K562 (cell line): Measurements from ENCODE around the gene HPCAL1. TPM values are rescaled to one million over a fixed set of nuclear protein-coding genes. Genes with fewer than 3 reads are reported as not detected.

Source experiments
- ATAC-seq: fragments of 200-7000 bp; cut with Tn5 transposase; 3 replicates; pipeline ENCODE4 v1.9.1; 2020; ENCODE audit warnings: moderate library complexity
- BruUV-seq: library from RNA; stranded (reverse); fragments of 400-500 nt; replicated peaks from 2 replicates; lab custom pipeline; 2021; lab: Mats Ljungman, UMichigan
- CTCF ChIA-PET: fragments of 300-600 bp; formaldehyde crosslinking; extraction: SDS; loops from one replicate; lab custom pipeline; 2021; ENCODE audit warnings: low intra/inter-chr PET ratio; lab: Yijun Ruan, JAX
- POLR2A ChIA-PET: fragments of 300-600, 350-650 bp; sonication (Branson Sonifier 250); formaldehyde crosslinking; extraction: SDS; loops from one replicate; lab custom pipeline; 2021; ENCODE audit warnings: antibody characterized with exemption, inconsistent platforms; lab: Yijun Ruan, JAX
- DNase-seq, 4 experiments: peaks; one replicate each; pipeline versions ENCODE4 v3.0.0 to v3.0.0-alpha.2; 2011 to 2018; ENCODE audit warnings: low spot score in 3 of 4, mixed read lengths in 3 of 4; ENCODE audit errors: extremely low read depth in 1 of 4
- FAIRE-seq: peaks from 2 replicates; lab custom pipeline; 2011; peaks lifted over from hg19 to GRCh38; lab: Jason Lieb, UNC
- H2AFZ ChIP-seq: 2 replicates; pipeline ENCODE4 v1.6.0; 2011; ENCODE audit warnings: low read depth, low read length, control low read depth, inconsistent platforms
- H3K27ac ChIP-seq: fragments of 200-600 bp; 3 replicates; pipeline ENCODE4 v1.8.0; 2011; ENCODE audit warnings: low read depth, mild to moderate bottlenecking, control low read depth, inconsistent platforms, low read length, moderate library complexity, mixed read lengths; ENCODE audit errors: extremely low read depth
- H3K27me3 ChIP-seq, 2 experiments: fragments of 300-600 bp in 1 of 2; 2 replicates in 1 of 2; 3 replicates in 1 of 2; pipeline versions ENCODE4 v1.6.0 to v1.8.0; 2011; ENCODE audit warnings: inconsistent platforms in 2 of 2, low read length in 2 of 2, mild to moderate bottlenecking in 1 of 2, mixed read lengths in 1 of 2, moderate library complexity in 1 of 2; ENCODE audit not compliant: control insufficient read depth in 2 of 2, insufficient read depth in 2 of 2
- H3K36me3 ChIP-seq: fragments of 300-600 bp; 3 replicates; pipeline ENCODE4 v1.8.0; 2011; ENCODE audit warnings: mild to moderate bottlenecking, low read length, inconsistent platforms; ENCODE audit not compliant: control insufficient read depth, insufficient read depth
- H3K4me1 ChIP-seq, 2 experiments: fragments of 200-600 bp in 1 of 2; replicated peaks in 1 of 2; 2 replicates in 1 of 2; 3 replicates in 1 of 2; pipeline versions ENCODE4 v1.5.1 to v1.8.0; 2011; ENCODE audit warnings: inconsistent platforms in 2 of 2, low read length in 2 of 2, mild to moderate bottlenecking in 1 of 2, mixed read lengths in 1 of 2, moderate library complexity in 1 of 2; ENCODE audit not compliant: control insufficient read depth in 2 of 2, insufficient read depth in 2 of 2
- H3K4me2 ChIP-seq: 2 replicates; pipeline ENCODE4 v1.6.1; 2011; ENCODE audit warnings: low read length, control low read depth, inconsistent platforms, mixed read lengths; ENCODE audit not compliant: insufficient read depth
- H3K4me3 ChIP-seq: fragments of 200-600 bp; sonication (generic), shearing (Covaris generic); 2 replicates; pipeline ENCODE4 v1.5.1; 2016; ENCODE audit warnings: control low read depth, inconsistent platforms
- H3K79me2 ChIP-seq: fragments of 200-600 bp; 3 replicates; pipeline ENCODE4 v1.8.0; 2011; ENCODE audit warnings: low read length, inconsistent platforms; ENCODE audit not compliant: control insufficient read depth, insufficient read depth
- H3K9ac ChIP-seq, 2 experiments: 2 replicates each; pipeline versions ENCODE4 v1.6.0 to v1.6.1; 2011; ENCODE audit warnings: low read depth in 2 of 2, low read length in 2 of 2, control low read depth in 1 of 2, inconsistent platforms in 1 of 2, mild to moderate bottlenecking in 1 of 2, mixed read lengths in 1 of 2; ENCODE audit not compliant: insufficient read depth in 1 of 2
- H3K9me1 ChIP-seq: one replicate; pipeline ENCODE4 v1.6.0; 2011; ENCODE audit warnings: inconsistent platforms, mild to moderate bottlenecking, low read length, moderate library complexity; ENCODE audit not compliant: control insufficient read depth, insufficient read depth
- H3K9me3 ChIP-seq: replicated peaks from 2 replicates; pipeline ENCODE4 v1.5.1; 2011; ENCODE audit warnings: low read depth, low read length, inconsistent platforms; ENCODE audit not compliant: control insufficient read depth, insufficient read depth
- H4K20me1 ChIP-seq: replicated peaks from 2 replicates; pipeline ENCODE4 v1.6.1; 2011; ENCODE audit warnings: low read length, inconsistent platforms, mixed read lengths; ENCODE audit not compliant: control insufficient read depth, insufficient read depth
- EGR1 ChIP-seq: fragments of 450-650 bp; conservative IDR thresholded peaks from 2 replicates; pipeline ENCODE4 v1.6.1; 2017; ENCODE audit warnings: mild to moderate bottlenecking
- ETV5 ChIP-seq: sonication (generic); formaldehyde crosslinking; IDR thresholded peaks from 2 replicates; pipeline ENCODE4 v1.4.0; 2020; ENCODE audit warnings: low read depth, mild to moderate bottlenecking, missing genetic modification reagents
- EZH2 ChIP-seq: IDR thresholded peaks from 2 replicates; pipeline ENCODE4 v1.6.1; 2012; ENCODE audit warnings: low read depth, mild to moderate bottlenecking, inconsistent platforms, low read length, borderline replicate concordance
- GATAD2A ChIP-seq: fragments of 450-650 bp; IDR thresholded peaks from 2 replicates; pipeline ENCODE4 v1.6.1; 2017
- POLR2G ChIP-seq: fragments of 200-400 bp; formaldehyde crosslinking; IDR thresholded peaks from 2 replicates; pipeline ENCODE4 v1.6.1; 2017; ENCODE audit warnings: low read depth, mild to moderate bottlenecking, antibody characterized with exemption, low read length, moderate library complexity
- WGBS: fragments of 100-300 bp; shearing (Covaris generic); methylation state at CpG from one replicate; pipeline ENCODE4 v1.1.6; 2016; ENCODE audit warnings: low coverage, mixed read lengths; ENCODE audit not compliant: insufficient coverage; ENCODE audit errors: missing lambda C conversion rate; 5-methylcytosine and 5-hydroxymethylcytosine counted together
- in situ Hi-C: fragments of 300-500 bp; cut with MboI; formaldehyde crosslinking; loops from 4 replicates; pipeline ENCODE4 v1.15.0; 2018; ENCODE audit warnings: inconsistent platforms, mixed read lengths
- intact Hi-C: fragments of 100-400 bp; cut with micrococcal nuclease; formaldehyde crosslinking; loops from 2 replicates; pipeline ENCODE4 v1.14.2; 2022
- polyA plus RNA-seq, 8 experiments: library from polyadenylated mRNA; depleted of rRNA in 4 of 8; stranded (reverse) in 5 of 8; unstranded in 3 of 8; fragments of >200 nt; fragmentation: Nextera tagmentation in 2 of 8; fragmentation: Illumina TruSeq in 1 of 8; extraction: Ambion mirVana in 2 of 8; extraction: Trizol in 1 of 8; gene quantifications; 2 replicates each; pipeline versions ENCODE4 v1.2.1 to v1.2.3, GENCODE V29; 2011 to 2014; ENCODE audit warnings: inconsistent platforms in 1 of 8, missing spikeins in 1 of 8
- total RNA-seq, 7 experiments: library from RNA; depleted of rRNA in 6 of 7; stranded (reverse); fragments of >200 nt in 6 of 7; fragmentation: Illumina TruSeq in 2 of 7; extraction: Trizol in 2 of 7; gene quantifications; 2 replicates each; pipeline versions ENCODE4 v1.2.1 to v1.2.3, GENCODE V29; 2011 to 2021; ENCODE audit warnings: low replicate concordance in 1 of 7
- TF ChIP-seq, protein P1 (sequence below): IDR thresholded peaks from 2 replicates; pipeline ENCODE4 v1.6.1; 2016; ENCODE audit warnings: missing genetic modification characterization, missing compliant biosample characterization

The HPCAL1 gene
- total and polyA plus RNA-seq, 9 of the 15 experiments (the other 6 are each of a cell fraction or from before 2014, with no cell fraction given), result 2.7 to 65.5 (median 23.9) TPM

DNA sequence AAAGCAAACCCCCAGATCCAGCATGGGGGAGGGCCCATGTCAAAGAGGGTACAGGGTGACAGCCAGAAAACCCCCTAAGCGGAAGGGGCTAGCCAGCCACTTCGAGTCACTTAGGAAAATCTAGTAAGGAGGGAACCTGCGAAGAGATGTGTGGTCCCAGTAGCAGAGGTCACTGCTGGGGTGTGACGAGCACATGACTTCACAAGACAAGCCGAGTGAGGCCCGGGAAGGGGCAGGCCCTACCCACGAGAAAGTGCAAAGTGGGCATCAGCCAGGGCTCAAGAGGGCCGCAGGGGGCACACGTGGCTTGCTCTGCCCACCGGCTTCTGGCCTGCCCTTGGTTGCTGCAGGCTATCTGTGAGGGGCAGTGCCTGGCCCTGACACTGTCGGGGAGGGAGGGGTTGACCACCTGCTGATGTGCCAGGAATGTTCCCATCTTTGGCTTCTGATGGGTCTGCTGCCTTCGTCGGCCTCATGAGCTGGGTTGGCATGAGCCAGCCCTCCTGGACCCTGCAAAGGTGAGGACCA, 133.9 kb downstream of the HPCAL1 start:
- Histone ChIP-seq H3K4me1 (peaks cover 9 to 51% of the 10 kb centered on the region in 2 experiments), H3K9me1 (no peaks in the 10 kb centered on the region), H2AFZ (no peak overlapping the region), H3K9ac (0 out of 4 replicates have a peak overlapping the region, but pooled peaks of 1 of the 2 experiments have one; percentile 20), H3K79me2 (no peaks in the 10 kb centered on the region), H4K20me1 (peaks cover 14% of the 10 kb centered on the region), H3K4me2 (no peak overlapping the region), H3K27ac (no peak overlapping the region), H3K36me3 (peaks cover 30% of the 10 kb centered on the region), H3K27me3 (no peaks in the 10 kb centered on the region), H3K4me3 (no peak overlapping the region), H3K9me3 (no peaks in the 10 kb centered on the region)
- no peak for TF ChIP-seq EGR1
- TF ChIP-seq POLR2G, result peak; percentile 36; the same call in 1 of the 2 replicates
- no peak for TF ChIP-seq EZH2
- TF ChIP-seq, protein P1, sequence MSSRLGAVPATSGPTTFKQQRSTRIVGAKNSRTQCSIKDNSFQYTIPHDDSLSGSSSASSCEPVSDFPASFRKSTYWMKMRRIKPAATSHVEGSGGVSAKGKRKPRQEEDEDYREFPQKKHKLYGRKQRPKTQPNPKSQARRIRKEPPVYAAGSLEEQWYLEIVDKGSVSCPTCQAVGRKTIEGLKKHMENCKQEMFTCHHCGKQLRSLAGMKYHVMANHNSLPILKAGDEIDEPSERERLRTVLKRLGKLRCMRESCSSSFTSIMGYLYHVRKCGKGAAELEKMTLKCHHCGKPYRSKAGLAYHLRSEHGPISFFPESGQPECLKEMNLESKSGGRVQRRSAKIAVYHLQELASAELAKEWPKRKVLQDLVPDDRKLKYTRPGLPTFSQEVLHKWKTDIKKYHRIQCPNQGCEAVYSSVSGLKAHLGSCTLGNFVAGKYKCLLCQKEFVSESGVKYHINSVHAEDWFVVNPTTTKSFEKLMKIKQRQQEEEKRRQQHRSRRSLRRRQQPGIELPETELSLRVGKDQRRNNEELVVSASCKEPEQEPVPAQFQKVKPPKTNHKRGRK (tag), result no peak
- TF ChIP-seq ETV5, result no peak
- no peak for TF ChIP-seq GATAD2A
- no peak for DNase-seq
- CTCF ChIA-PET, result no interaction called here
- 63% methylated on average over 11 of the region's 13 CpGs for WGBS
- no TSS peak for BruUV-seq
- POLR2A ChIA-PET, result interaction anchor here (0.9 to 3.8 kb wide), 5 partner anchors 11 to 312 kb away, joined by 3 to 41 read pairs (median 5); partner anchors contain the start of gene ODC1
- in situ Hi-C loops (loop anchor here (5.0 to 10.0 kb wide), 2 partner anchors 314 to 642 kb away; partner anchors contain the start of gene RRM2), intact Hi-C loops (loop anchor here (5.0 to 10.0 kb wide), 2 partner anchors 214 to 632 kb away; no protein-coding TSS in a partner anchor)
- ATAC-seq, result no peak
- no peak for FAIRE-seq
